NCI-H2196 treated with DMSO at 0.1 percent for 48 hours (cell line): ENCODE measurements around the gene ZNF662.
"Not testable (repeated sequence)": the region's sequence is repeated elsewhere in the genome, so short reads cannot be mapped to it uniquely, and the experiment has no call there.

Experiments used
- DNase-seq: peaks from one replicate; lab custom pipeline; 2025; ENCODE audit not compliant: unreplicated experiment; lab: John Stamatoyannopoulos, UW

Gene ZNF662

GRCh38 chr3:42906070-42906847 lies at the start of gene ZNF662:
Gene ZNF662, plus strand, starts transcription at chr3:42906142. Its CDS starts 1,973 bp downstream, at chr3:42908115.
- DNase-seq, result no peak

DNA sequence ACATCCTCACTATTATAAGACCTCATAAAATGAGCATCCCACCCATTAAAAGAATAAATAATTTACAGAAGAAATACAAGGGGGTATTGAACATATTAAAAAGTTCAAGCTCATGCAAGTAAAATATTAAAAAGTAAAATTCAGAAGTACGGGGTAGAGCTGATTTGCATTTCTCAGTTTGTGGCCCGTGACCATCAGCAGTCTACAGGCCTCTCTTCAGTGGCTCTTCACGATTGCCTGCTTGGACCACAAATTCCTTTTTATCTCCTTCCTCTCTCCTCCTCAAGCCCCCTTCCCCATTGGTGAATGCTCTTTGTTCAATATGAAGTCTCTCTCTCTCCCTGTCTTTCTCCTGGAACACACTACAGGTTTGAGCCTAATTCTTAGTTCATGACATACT lies 49.4 kb upstream of the ZNF662 start:
- DNase-seq, result no peak

DNA sequence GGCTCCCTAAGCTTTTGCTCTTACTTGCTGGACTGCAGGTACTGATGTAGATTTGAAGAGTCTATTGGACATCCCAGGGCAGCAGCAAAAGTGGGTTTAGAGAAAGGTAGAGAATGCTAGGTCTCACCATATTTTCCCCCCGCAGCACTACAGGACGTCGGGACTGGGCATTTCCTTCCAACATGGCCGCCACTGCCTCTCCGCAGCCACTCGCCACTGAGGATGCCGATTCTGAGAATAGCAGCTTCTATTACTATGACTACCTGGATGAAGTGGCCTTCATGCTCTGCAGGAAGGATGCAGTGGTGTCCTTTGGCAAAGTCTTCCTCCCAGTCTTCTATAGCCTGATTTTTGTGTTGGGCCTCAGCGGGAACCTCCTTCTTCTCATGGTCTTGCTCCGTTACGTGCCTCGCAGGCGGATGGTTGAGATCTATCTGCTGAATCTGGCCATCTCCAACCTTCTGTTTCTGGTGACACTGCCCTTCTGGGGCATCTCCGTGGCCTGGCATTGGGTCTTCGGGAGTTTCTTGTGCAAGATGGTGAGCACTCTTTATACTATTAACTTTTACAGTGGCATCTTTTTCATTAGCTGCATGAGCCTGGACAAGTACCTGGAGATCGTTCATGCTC lies 41.5 kb upstream of the ZNF662 start:
- no peak for DNase-seq

- DNase-seq, result no peak
These were observed 40.7 kb upstream of the ZNF662 start for GRCh38 chr3:42865256-42865655.

GRCh38 chr3:42867138-42867537 lies 38.8 kb upstream of the ZNF662 start:
- DNase-seq, result no peak

GRCh38 chr3:42868841-42869240 lies 37.1 kb upstream of the ZNF662 start:
- DNase-seq, result no peak

GRCh38 chr3:42871592-42872196 lies 34.2 kb upstream of the ZNF662 start:
- no peak for DNase-seq

DNA sequence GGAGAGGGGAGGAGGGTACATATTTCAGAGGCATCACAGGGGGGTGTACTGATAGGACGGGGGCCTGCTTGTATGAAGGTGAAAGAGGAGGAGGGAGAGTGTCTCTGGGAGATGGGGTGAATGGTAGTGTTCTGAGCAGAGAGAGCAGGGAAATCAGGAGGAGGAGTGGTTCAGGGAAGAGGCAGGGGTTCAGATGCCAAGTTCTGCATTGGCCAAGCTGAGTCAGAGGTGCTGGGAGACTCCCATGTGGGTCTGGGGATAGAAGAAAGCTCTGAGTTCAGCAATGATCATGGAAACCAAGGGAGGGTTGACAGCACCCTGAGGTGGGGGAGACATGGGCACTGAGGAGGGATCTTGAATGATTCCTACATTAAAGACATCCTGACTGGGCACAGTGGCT lies 33.2 kb upstream of the ZNF662 start:
- DNase-seq, result no peak

DNA sequence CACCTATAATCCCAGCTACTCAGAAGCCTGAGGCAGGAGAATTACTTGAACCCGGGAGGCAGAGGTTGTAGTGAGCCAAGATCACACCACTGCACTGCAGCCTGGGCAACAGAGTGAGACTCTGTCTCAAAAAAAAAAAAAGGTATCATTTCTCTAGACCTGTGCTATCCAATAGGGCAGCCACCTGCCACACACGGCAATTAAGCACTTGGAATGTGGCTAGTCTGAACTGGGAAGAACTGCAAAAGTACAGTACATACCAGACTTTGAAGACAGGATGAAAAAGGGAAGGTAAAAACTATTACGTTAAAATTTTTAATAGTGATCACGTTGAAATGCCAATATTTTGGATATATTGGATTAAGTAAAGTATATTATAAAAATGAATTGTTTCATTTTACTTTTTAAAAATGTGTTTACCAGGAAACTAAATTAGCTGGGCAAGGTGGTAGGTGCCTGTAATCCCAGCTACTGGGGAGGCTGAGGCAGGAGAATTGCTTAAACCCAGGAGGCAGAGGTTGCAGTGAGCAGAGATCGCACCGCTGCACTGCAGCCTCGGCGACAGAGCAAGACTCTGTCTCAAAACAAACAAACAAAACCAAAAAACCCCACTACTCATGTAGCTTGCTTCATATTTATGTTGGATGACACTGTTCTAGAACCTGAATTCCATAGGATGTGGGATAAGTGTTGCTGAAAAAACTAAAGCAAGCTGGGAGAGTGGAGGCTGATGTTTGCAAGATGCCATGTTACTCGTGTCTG lies 32.5 kb upstream of the ZNF662 start:
- DNase-seq, result no peak

DNA sequence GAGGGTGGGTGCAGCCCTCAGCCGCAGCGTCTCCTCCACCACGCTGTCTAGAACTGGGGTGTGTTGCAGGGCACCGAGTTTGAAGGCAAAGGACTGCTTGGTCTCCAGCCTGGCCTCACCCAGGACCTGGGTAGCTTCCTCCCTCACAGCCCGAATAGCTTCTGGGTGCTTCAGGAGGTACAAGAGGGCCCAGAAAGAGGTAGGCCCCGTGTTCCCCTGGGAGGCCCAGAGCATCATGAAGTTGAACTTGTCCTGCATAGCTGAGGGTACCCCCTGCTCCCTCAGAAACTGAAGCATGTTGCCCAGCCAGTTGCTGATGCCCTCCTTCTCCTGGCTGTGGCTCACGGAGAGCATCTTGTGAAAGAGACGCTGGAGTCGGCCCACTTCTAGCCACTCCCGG lies 31.2 kb upstream of the ZNF662 start:
- no peak for DNase-seq

GRCh38 chr3:42875325-42876151 lies 30.4 kb upstream of the ZNF662 start, which contains the start of gene CYP8B1:
Gene CYP8B1, minus strand, starts transcription at chr3:42875879. Its CDS starts 63 bp downstream, at chr3:42875816.
- DNase-seq, result no peak

DNA sequence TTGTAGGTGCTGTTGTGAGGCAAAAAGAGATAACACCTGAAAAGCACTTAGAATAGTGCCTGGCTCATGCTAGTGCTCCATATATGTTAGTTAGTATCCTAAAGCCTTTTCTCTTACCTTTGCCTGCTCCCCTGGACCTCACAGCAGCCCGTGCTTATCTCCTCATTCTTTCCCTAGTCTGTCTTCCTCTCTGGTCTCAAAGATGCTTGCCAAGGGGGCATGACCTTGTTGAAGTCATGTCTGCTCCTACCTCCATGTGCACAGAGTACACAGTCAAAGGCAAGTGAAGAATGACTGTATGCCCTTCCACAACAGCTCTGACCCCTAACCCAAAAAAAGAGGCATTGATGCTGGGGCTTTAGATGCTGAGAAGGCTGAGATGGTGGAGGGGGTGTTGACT lies 29.5 kb upstream of the ZNF662 start:
- no peak for DNase-seq

- no peak for DNase-seq
These were observed 28.8 kb upstream of the ZNF662 start for GRCh38 chr3:42876940-42877720.

- no peak for DNase-seq
These were observed 28.1 kb upstream of the ZNF662 start for GRCh38 chr3:42877881-42878280.

DNA sequence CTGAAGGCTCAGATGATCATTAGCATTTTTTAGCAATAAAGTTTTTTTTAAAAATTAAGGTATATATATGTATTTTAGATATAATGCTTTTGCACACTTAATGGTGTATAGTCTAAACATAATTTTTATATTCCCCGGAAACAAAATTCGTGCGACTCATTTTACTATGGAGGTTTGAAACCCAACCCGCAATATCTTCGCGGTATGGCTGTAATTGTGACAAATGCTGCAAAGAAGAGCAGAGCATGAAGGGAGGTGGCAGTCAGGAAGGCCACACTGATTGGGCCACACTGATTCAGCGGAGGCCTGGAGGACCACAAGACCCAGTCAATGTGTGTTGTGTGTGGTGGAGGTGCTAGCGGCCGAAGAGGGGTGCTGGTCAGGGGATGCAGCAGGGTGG lies 25.8 kb upstream of the ZNF662 start:
- DNase-seq, result no peak

DNA sequence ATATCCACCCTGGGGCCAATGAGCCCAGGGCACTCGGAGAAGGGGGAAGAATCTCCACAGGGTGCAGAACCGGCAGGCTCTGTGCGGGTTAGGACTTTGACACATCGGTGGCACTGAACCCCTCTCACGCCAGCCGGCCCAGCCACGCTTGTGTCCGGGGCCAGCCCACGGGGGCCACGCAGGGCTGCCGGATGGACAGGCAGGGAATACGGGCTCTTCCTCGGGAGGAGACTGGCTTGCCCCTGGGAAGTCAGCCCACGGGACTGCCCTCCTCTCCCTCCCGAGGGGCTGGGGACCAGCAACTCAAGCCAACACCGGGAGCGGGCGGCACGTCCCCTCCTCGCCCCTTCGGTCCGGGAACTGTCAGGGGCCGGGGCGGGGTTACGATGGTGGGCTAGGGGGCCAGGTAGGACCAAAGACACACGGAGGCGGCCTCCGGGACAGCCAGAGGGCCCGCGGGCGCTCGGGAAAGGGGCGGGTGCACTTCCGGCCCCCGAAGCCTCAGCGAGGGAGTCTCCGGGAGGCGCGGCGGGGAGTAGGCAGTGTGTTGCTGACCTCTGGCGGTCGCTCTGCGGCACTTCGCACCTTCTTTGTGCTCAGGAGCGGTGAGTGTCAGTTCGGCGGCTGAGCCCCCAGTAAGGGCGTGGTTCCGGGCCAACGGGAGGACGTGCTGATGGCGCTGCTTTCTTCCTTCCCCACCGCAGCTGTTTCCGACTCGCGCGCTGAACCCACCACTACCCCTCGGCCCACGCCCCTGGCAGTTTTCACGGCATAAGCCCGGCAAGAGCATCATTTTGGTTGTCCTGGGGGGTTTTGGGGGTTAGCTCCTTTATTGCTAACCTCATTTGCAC lies 25.1 kb upstream of the ZNF662 start:
- DNase-seq, result peak; percentile 22

DNA sequence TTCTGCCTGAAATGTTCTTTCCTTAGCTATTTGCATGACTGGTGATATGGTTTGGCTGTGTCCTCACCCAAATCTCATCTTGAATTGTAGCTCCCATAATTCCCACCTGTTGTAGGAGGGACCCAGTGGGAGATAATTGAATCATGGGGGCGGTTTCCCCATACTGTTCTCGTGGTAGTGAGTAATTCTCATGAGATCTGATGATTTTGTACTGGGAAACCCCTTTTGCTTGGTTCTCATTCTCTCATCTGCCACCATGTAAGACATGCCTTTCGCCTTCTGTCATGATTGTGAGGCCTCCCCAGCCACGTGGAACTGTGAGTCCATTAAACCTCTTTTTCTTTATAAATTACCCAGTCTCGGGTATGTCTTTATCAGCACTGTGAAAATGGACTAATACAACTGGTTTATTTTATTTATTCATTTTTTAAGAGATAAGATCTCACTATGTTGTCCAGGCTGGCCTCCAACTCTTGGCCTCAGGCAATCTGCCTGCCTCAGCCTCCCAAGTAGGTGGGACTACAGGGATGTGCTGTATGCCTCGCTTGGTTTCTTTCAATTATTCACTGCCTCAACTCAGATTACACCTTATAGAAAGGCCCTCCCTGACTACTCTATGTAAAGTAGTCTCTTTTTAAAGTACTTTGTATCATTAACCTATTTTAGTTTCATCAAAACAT lies 22.6 kb upstream of the ZNF662 start:
- not testable (repeated sequence) for DNase-seq

DNA sequence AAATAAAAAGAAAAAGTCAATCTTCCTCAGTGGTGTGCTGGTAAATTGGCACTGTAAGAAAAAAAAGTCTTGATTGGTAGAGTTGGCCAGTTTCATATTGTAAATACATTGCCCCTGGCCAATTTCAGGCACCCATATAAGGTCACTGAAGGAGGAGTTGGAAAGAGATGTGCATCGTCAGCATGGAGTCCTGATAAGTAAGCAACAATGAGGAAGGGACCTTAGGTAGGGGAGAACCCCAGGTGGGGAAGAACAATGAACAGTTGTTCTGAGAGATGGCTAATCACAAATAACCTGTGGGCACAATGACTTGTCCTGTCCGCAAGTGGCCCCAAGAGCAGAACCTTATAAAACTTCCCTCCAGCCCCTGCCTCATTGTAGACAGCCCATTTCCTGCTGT lies 21.6 kb upstream of the ZNF662 start:
- DNase-seq, result no peak
